Adipocyte (in vitro differentiated cells): Measurements from ENCODE around the gene CNGB1.
"Not testable (repeated sequence)": the region's sequence is repeated elsewhere in the genome, so short reads cannot be mapped to it uniquely, and the experiment has no call there.

Source experiments
- DNase-seq: peaks from one replicate; pipeline ENCODE4 v3.0.0-alpha.2; 2015; ENCODE audit warnings: low read depth
- H3K27me3 ChIP-seq: replicated peaks from 2 replicates; pipeline ENCODE4 v1.7.0; 2013; ENCODE audit warnings: mild to moderate bottlenecking, low read length, moderate library complexity; ENCODE audit not compliant: control insufficient read depth, insufficient read depth
- H3K36me3 ChIP-seq: 2 replicates; pipeline ENCODE4 v1.7.0; 2013; ENCODE audit warnings: low read length, mild to moderate bottlenecking, moderate library complexity; ENCODE audit not compliant: control insufficient read depth, insufficient read depth, severe bottlenecking
- H3K4me1 ChIP-seq: 2 replicates; pipeline ENCODE4 v1.7.0; 2013; ENCODE audit warnings: mild to moderate bottlenecking, low read length, moderate library complexity; ENCODE audit not compliant: control insufficient read depth, insufficient read depth
- H3K4me3 ChIP-seq: 2 replicates; pipeline ENCODE4 v1.7.0; 2013; ENCODE audit warnings: mild to moderate bottlenecking, low read length, moderate library complexity
- H3K9ac ChIP-seq: 2 replicates; pipeline ENCODE4 v1.7.0; 2013; ENCODE audit warnings: mild to moderate bottlenecking, low read length, moderate library complexity
- H3K9me3 ChIP-seq: 2 replicates; pipeline ENCODE4 v1.7.0; 2013; ENCODE audit warnings: mild to moderate bottlenecking, low read length, moderate library complexity; ENCODE audit not compliant: control insufficient read depth

The CNGB1 gene

GRCh38 chr16:57897996-57898395 lies 72.9 kb downstream of the CNGB1 start:
- peaks cover 33% of the 10 kb centered on the region for H3K27me3 ChIP-seq

GRCh38 chr16:57897053-57897784 lies 73.7 kb downstream of the CNGB1 start:
- peaks cover 25% of the 10 kb centered on the region for H3K27me3 ChIP-seq
- no peak for DNase-seq
- no peaks in the 10 kb centered on the region for H3K9me3 ChIP-seq
- H3K4me3 ChIP-seq: no peak overlapping the region
- no peaks in the 10 kb centered on the region for H3K36me3 ChIP-seq
- H3K9ac ChIP-seq: no peak overlapping the region
- H3K4me1 ChIP-seq: peaks cover 10% of the 10 kb centered on the region

More at GRCh38 chr16:57897996-57898395, 72.9 kb downstream of the CNGB1 start:
- H3K9ac ChIP-seq: no peak overlapping the region
- H3K4me1 ChIP-seq: peaks cover 10% of the 10 kb centered on the region
- H3K36me3 ChIP-seq: no peaks in the 10 kb centered on the region
- no peak overlapping the region for H3K4me3 ChIP-seq
- DNase-seq: no peak
- H3K9me3 ChIP-seq: no peaks in the 10 kb centered on the region

- H3K9ac ChIP-seq, H3K4me3 ChIP-seq, H3K36me3 ChIP-seq, DNase-seq, H3K9me3 ChIP-seq: not testable (repeated sequence)
- Histone ChIP-seq H3K27me3 (peaks cover 16% of the 10 kb centered on the region), H3K4me1 (peaks cover 17% of the 10 kb centered on the region)
Observed at GRCh38 chr16:57895081-57895547, 75.8 kb downstream of the CNGB1 start.

GRCh38 chr16:57894390-57895080 lies 76.4 kb downstream of the CNGB1 start:
- Histone ChIP-seq H3K27me3 (peaks cover 14% of the 10 kb centered on the region), H3K4me1 (peaks cover 23% of the 10 kb centered on the region), H3K36me3 (no peaks in the 10 kb centered on the region), H3K4me3 (no peak overlapping the region), H3K9me3 (no peaks in the 10 kb centered on the region), H3K9ac (no peak overlapping the region)
- no peak for DNase-seq

GRCh38 chr16:57893559-57894389 lies 77.2 kb downstream of the CNGB1 start:
- Histone ChIP-seq H3K4me1 (peaks cover 25% of the 10 kb centered on the region), H3K9me3 (no peaks in the 10 kb centered on the region), H3K36me3 (no peaks in the 10 kb centered on the region), H3K4me3 (no peak overlapping the region), H3K9ac (no peak overlapping the region), H3K27me3 (peaks cover 10% of the 10 kb centered on the region)
- peak; percentile 76 for DNase-seq

- H3K9me3 ChIP-seq: no peaks in the 10 kb centered on the region
- no peaks in the 10 kb centered on the region for H3K36me3 ChIP-seq
- H3K4me3 ChIP-seq: no peak overlapping the region
- peaks cover 6% of the 10 kb centered on the region for H3K27me3 ChIP-seq
- DNase-seq: no peak
- H3K9ac ChIP-seq: no peak overlapping the region
- peaks cover 25% of the 10 kb centered on the region for H3K4me1 ChIP-seq
Observed at GRCh38 chr16:57893217-57893558, 77.7 kb downstream of the CNGB1 start.

- H3K9ac ChIP-seq: no peak overlapping the region
- peaks cover 25% of the 10 kb centered on the region for H3K4me1 ChIP-seq
- DNase-seq: no peak
- H3K27me3 ChIP-seq: peaks cover 2% of the 10 kb centered on the region
- no peak overlapping the region for H3K4me3 ChIP-seq
- no peaks in the 10 kb centered on the region for H3K36me3 ChIP-seq
- H3K9me3 ChIP-seq: no peaks in the 10 kb centered on the region
Observed at GRCh38 chr16:57892447-57893096, 78.4 kb downstream of the CNGB1 start.

GRCh38 chr16:57892041-57892440 lies 78.9 kb downstream of the CNGB1 start:
- H3K9ac ChIP-seq: no peak overlapping the region
- peaks cover 25% of the 10 kb centered on the region for H3K4me1 ChIP-seq
- H3K27me3 ChIP-seq: peaks cover 7% of the 10 kb centered on the region
- peak; percentile 25 for DNase-seq
- H3K36me3 ChIP-seq: no peaks in the 10 kb centered on the region
- no peak overlapping the region for H3K4me3 ChIP-seq
- H3K9me3 ChIP-seq: no peaks in the 10 kb centered on the region

- H3K9ac ChIP-seq: no peak overlapping the region
- peaks cover 16% of the 10 kb centered on the region for H3K27me3 ChIP-seq
- DNase-seq: no peak
- H3K4me3 ChIP-seq: no peak overlapping the region
- H3K36me3 ChIP-seq: no peaks in the 10 kb centered on the region
- H3K4me1 ChIP-seq: peaks cover 25% of the 10 kb centered on the region
- no peaks in the 10 kb centered on the region for H3K9me3 ChIP-seq
Observed at GRCh38 chr16:57890752-57891111, 80.2 kb downstream of the CNGB1 start.

GRCh38 chr16:57889960-57890751 lies 80.8 kb downstream of the CNGB1 start:
- H3K4me3 ChIP-seq: peak overlapping the region; percentile 3
- peaks cover 18% of the 10 kb centered on the region for H3K27me3 ChIP-seq
- H3K9me3 ChIP-seq: no peaks in the 10 kb centered on the region
- peaks cover 25% of the 10 kb centered on the region for H3K4me1 ChIP-seq
- H3K36me3 ChIP-seq: no peaks in the 10 kb centered on the region
- DNase-seq: peak; percentile 53
- peak overlapping the region; percentile 31 for H3K9ac ChIP-seq
